ENCODE measurements around the gene FRMD1. TPM values are rescaled to one million over a fixed set of nuclear protein-coding genes. Genes with fewer than 3 reads are reported as not detected.

The FRMD1 gene
- total RNA-seq, 1 experiment from 2014 or later: not detected

DNA sequence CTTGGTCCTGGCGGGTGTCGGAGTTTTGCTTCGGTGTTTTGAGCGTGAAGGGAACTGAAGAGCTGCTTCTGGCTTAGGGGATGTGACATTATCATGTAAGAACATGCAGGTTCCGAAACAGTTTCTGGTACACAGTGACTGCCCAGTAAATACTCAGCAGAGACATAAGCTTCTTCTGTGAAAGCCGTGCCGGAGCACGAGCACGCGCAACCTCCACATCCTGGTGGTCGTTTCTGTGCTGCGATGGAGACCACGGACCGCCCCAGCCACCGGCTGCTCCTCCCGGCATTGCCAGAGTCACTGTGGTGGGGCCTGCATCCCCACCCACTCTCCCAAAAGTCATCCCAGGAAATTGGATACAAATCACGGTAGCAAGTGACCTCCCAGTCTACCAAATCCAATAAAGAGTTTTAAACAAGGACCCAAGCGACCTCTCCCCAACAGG, 62.8 kb downstream of the FRMD1 start:
- no peak overlapping the region for H3K4me2 ChIP-seq
- H3K9me2 ChIP-seq (ENCODE audit: insufficient read depth): no peaks in the 10 kb centered on the region
- H3K27me3 ChIP-seq (ENCODE audit: insufficient read depth, low read depth): peaks cover 65% of the 10 kb centered on the region
- intact Hi-C loops (cut with micrococcal nuclease; ENCODE audit: unreplicated experiment): no loop called here
- H3K4me3 ChIP-seq: no peak overlapping the region
- no peaks in the 10 kb centered on the region for H3K36me3 ChIP-seq (ENCODE audit: low read depth)
- no peak overlapping the region for H3K27ac ChIP-seq
- ChIA-PET CTCF (no interaction called here), POLR2A (ENCODE audit: unreplicated experiment) (no interaction called here)
- no peaks in the 10 kb centered on the region for H3K4me1 ChIP-seq (replicated peaks; ENCODE audit: insufficient read depth)
- no peak for DNase-seq
- no peaks in the 10 kb centered on the region for H3F3A ChIP-seq (ENCODE audit: insufficient read depth, low read depth)
- H3K9me3 ChIP-seq (ENCODE audit: insufficient read depth, low read depth): peaks cover 14% of the 10 kb centered on the region
- no peaks in the 10 kb centered on the region for H3K79me2 ChIP-seq (ENCODE audit: low read depth)
- TF ChIP-seq, protein P1, sequence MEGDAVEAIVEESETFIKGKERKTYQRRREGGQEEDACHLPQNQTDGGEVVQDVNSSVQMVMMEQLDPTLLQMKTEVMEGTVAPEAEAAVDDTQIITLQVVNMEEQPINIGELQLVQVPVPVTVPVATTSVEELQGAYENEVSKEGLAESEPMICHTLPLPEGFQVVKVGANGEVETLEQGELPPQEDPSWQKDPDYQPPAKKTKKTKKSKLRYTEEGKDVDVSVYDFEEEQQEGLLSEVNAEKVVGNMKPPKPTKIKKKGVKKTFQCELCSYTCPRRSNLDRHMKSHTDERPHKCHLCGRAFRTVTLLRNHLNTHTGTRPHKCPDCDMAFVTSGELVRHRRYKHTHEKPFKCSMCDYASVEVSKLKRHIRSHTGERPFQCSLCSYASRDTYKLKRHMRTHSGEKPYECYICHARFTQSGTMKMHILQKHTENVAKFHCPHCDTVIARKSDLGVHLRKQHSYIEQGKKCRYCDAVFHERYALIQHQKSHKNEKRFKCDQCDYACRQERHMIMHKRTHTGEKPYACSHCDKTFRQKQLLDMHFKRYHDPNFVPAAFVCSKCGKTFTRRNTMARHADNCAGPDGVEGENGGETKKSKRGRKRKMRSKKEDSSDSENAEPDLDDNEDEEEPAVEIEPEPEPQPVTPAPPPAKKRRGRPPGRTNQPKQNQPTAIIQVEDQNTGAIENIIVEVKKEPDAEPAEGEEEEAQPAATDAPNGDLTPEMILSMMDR (conservative IDR thresholded peaks at IDR 0.05): no peak
- TF ChIP-seq EZH2 (IDR thresholded peaks at IDR 0.05; ENCODE audit: low read depth): no peak
- no peaks in the 10 kb centered on the region for H4K20me1 ChIP-seq (ENCODE audit: insufficient read depth)
- no TSS peak for BruUV-seq (replicated peaks)
- H2AFZ ChIP-seq: no peak overlapping the region

DNA sequence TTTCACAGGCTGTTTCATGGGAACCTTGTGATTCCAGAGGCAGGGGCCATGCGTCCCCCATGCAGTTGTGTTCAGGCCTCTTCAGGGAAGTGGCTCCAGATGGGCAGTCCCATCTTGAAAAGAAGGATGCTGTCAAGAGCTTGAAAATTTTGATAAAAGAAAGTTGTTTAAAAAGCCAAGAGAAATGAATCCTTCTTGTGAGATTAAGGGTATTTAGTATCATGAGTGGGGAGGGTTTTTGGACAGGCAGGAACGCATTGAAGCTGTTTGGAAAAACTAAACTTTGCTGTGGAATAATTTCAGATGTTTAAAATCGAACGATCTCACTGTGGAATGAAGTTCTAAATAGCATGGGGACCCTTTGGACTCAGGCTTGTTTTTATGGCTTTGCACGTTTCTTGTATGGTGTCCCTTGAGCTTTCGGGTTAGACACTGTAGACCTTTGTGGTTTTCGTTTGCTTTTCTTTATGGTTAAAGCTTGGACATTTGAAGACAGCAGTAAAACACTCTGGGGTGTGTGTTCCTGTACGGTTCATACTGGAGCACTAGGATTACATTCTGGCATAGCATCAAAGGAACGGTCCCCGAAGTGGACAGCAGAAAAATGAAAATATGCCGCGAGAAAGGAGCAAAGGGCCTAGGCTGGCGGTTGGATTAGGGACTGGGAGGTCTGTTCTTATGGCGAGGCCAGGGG, 63.4 kb downstream of the FRMD1 start:
- Histone ChIP-seq H4K20me1 (ENCODE audit: insufficient read depth) (no peaks in the 10 kb centered on the region), H3F3A (ENCODE audit: insufficient read depth, low read depth) (no peaks in the 10 kb centered on the region), H3K9me3 (ENCODE audit: insufficient read depth, low read depth) (peaks cover 20% of the 10 kb centered on the region), H3K4me3 (no peak overlapping the region), H3K79me2 (ENCODE audit: low read depth) (no peaks in the 10 kb centered on the region), H2AFZ (no peak overlapping the region), H3K36me3 (ENCODE audit: low read depth) (no peaks in the 10 kb centered on the region), H3K27me3 (ENCODE audit: insufficient read depth, low read depth) (peaks cover 64% of the 10 kb centered on the region), H3K4me2 (no peak overlapping the region), H3K4me1 (replicated peaks; ENCODE audit: insufficient read depth) (no peaks in the 10 kb centered on the region), H3K27ac (no peak overlapping the region), H3K9me2 (ENCODE audit: insufficient read depth) (no peaks in the 10 kb centered on the region)
- TF ChIP-seq, protein P1 (conservative IDR thresholded peaks at IDR 0.05): no peak
- no peak for TF ChIP-seq EZH2 (IDR thresholded peaks at IDR 0.05; ENCODE audit: low read depth)
- ChIA-PET CTCF (no interaction called here), POLR2A (ENCODE audit: unreplicated experiment) (no interaction called here)
- BruUV-seq (replicated peaks): no TSS peak
- DNase-seq: no peak
- intact Hi-C loops (cut with micrococcal nuclease; ENCODE audit: unreplicated experiment): no loop called here

GRCh38 chr6:168015009-168015408, 64.0 kb downstream of the FRMD1 start:
- DNase-seq: no peak
- Histone ChIP-seq H3K4me1 (replicated peaks; ENCODE audit: insufficient read depth) (no peaks in the 10 kb centered on the region), H3K27me3 (ENCODE audit: insufficient read depth, low read depth) (peaks cover 58% of the 10 kb centered on the region), H4K20me1 (ENCODE audit: insufficient read depth) (no peaks in the 10 kb centered on the region), H3K4me3 (no peak overlapping the region), H3K27ac (no peak overlapping the region), H3K9me3 (ENCODE audit: insufficient read depth, low read depth) (peaks cover 23% of the 10 kb centered on the region), H3F3A (ENCODE audit: insufficient read depth, low read depth) (no peaks in the 10 kb centered on the region), H3K9me2 (ENCODE audit: insufficient read depth) (no peaks in the 10 kb centered on the region), H2AFZ (no peak overlapping the region), H3K4me2 (no peak overlapping the region), H3K79me2 (ENCODE audit: low read depth) (no peaks in the 10 kb centered on the region), H3K36me3 (ENCODE audit: low read depth) (0 out of 2 replicates have a peak, but pooled peaks cover 5% of the 10 kb centered on the region)
- ChIA-PET POLR2A (ENCODE audit: unreplicated experiment) (no interaction called here), CTCF (no interaction called here)
- no peak for TF ChIP-seq EZH2 (IDR thresholded peaks at IDR 0.05; ENCODE audit: low read depth)
- TF ChIP-seq, protein P1 (conservative IDR thresholded peaks at IDR 0.05): no peak
- intact Hi-C loops (cut with micrococcal nuclease; ENCODE audit: unreplicated experiment): no loop called here
- BruUV-seq (replicated peaks): no TSS peak

Measured in PC-9 (cell line).